ENCODE data around the gene ROBO1. TPM values are rescaled to one million over a fixed set of nuclear protein-coding genes. Genes with fewer than 3 reads are reported as not detected.
A peak's percentile ranks its signal among the peaks of the same experiment; 100 is the strongest.

Gene ROBO1
- total RNA-seq, 1 donor from 2014 or later, result 182 TPM

GRCh38 chr3:78927759-78928158, 840.0 kb downstream of the ROBO1 start:
- Mint-ChIP-seq H3K4me1 (ENCODE audit: unreplicated experiment) (no peaks in the 10 kb centered on the region), H3K36me3 (peaks cover 28% of the 10 kb centered on the region), H3K4me3 (no peak overlapping the region), H3K27ac (no peak overlapping the region), H3K9me3 (no peaks in the 10 kb centered on the region), H3K27me3 (no peaks in the 10 kb centered on the region)
- TF ChIP-seq CTCF (conservative IDR thresholded peaks at IDR 0.05), result no peak
- DNase-seq (ENCODE audit: extremely low spot score, unreplicated experiment), result no peak

GRCh38 chr3:78926523-78926922, 841.3 kb downstream of the ROBO1 start:
- H3K36me3 Mint-ChIP-seq, result peaks cover 29% of the 10 kb centered on the region
- H3K27me3 Mint-ChIP-seq, result no peaks in the 10 kb centered on the region
- H3K4me1 Mint-ChIP-seq (ENCODE audit: unreplicated experiment), result no peaks in the 10 kb centered on the region
- no peaks in the 10 kb centered on the region for H3K9me3 Mint-ChIP-seq
- TF ChIP-seq CTCF (conservative IDR thresholded peaks at IDR 0.05), result no peak
- H3K4me3 Mint-ChIP-seq, result no peak overlapping the region
- no peak for DNase-seq (ENCODE audit: extremely low spot score, unreplicated experiment)
- H3K27ac Mint-ChIP-seq, result no peak overlapping the region

DNA sequence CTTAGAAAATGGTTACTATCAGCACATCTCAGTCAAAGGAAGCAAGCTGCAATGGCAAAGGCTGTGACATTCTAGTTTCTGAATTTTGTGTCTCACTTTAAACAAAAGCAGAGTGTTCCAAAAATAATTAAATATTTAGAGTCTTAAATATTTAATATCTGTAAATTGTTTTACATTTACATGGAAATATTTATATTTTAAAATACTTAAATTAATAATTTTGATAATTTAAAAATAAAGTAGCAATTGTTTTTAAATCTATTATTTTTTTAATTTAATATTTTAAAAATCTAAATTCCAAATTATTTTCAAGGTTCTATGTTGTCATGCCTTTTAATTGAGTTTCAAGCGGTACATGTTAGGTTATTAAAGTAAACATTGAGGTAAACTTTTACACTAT, 843.1 kb downstream of the ROBO1 start:
- Mint-ChIP-seq H3K4me3 (no peak overlapping the region), H3K4me1 (ENCODE audit: unreplicated experiment) (no peaks in the 10 kb centered on the region), H3K27ac (no peak overlapping the region), H3K27me3 (no peaks in the 10 kb centered on the region), H3K36me3 (peaks cover 25% of the 10 kb centered on the region), H3K9me3 (no peaks in the 10 kb centered on the region)
- DNase-seq (ENCODE audit: extremely low spot score, unreplicated experiment), result no peak
- TF ChIP-seq CTCF (conservative IDR thresholded peaks at IDR 0.05), result no peak

DNA sequence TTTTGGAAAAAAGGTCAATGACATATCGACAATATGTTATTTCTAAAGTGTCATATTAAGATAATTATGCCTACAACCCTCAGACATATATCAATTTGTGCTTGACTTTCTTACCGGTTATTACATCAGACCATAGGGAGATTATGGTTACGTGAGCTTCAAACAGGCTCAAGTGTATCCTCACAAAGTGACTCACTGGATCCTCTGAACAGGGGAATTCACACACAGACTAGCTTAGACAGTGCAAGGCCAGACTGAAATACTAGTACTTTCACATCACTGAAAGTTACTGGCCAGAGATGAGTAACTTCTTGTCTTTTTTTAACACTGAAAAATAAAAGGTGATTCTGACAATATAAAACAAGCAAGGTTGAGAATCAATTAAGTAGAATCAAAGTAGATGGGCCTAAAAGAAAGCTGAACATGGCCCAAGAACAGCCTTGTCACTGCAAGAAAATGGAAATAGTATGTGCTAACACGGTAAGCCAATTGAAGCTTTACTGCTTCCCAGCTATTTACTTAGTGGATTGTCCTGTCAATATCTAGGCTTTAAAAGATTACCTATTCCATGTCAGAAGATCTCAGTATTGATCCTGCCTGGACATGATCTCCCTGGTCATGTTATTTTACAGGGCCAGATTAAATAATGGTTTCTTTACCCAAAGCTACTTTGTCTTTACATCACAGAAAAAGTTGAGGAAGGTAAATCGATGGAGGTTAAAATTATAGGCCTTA, 848.6 kb downstream of the ROBO1 start:
- DNase-seq (ENCODE audit: extremely low spot score, unreplicated experiment), result no peak
- peak overlapping the region; percentile 32 for H3K27ac Mint-ChIP-seq
- peaks cover 14% of the 10 kb centered on the region for H3K4me1 Mint-ChIP-seq (ENCODE audit: unreplicated experiment)

DNA sequence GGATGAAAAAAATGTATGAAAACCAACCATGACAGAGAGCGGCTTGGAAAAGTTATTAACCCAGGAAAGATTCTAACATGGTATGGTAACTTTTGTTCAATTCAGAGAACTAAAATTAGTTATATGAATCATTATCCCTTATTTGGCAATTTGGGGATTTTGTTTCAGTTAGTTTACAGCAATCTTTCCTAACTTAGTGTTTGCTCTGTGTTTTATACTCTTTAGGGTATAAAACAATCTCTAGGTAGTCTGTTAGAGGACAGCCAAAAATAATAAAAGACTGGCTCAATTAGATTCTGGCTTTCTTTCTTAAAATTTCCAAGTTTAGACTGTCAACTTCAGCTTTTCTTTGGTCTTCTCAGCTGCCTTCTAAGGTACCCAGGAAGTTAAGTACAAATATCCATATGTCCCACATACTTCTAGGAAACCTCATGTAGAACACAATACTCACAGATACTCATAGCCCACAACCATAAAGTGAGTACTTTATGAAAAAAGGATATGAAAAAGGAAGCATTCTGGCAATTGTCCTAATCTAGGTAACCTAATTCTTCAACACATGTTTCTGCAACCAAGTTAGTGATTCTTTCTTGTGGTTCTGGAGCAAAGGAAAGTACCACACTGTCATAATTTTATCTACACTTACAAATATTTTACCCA, 849.3 kb downstream of the ROBO1 start:
- TF ChIP-seq CTCF (conservative IDR thresholded peaks at IDR 0.05), result no peak
- no peaks in the 10 kb centered on the region for H3K9me3 Mint-ChIP-seq
- no peak for DNase-seq (ENCODE audit: extremely low spot score, unreplicated experiment)
- H3K4me1 Mint-ChIP-seq (ENCODE audit: unreplicated experiment), result peaks cover 14% of the 10 kb centered on the region
- H3K4me3 Mint-ChIP-seq, result no peak overlapping the region
- H3K27ac Mint-ChIP-seq, result peak overlapping the region; percentile 32
- H3K36me3 Mint-ChIP-seq, result peaks cover 8% of the 10 kb centered on the region
- no peaks in the 10 kb centered on the region for H3K27me3 Mint-ChIP-seq

More for the DNA sequence above, 848.6 kb downstream of the ROBO1 start:
- Mint-ChIP-seq H3K9me3 (no peaks in the 10 kb centered on the region), H3K27me3 (no peaks in the 10 kb centered on the region), H3K36me3 (peaks cover 8% of the 10 kb centered on the region), H3K4me3 (no peak overlapping the region)
- no peak for TF ChIP-seq CTCF (conservative IDR thresholded peaks at IDR 0.05)
